Peyer's patch (tissue), 4 donors: ENCODE results near the gene BAAT. TPM values are rescaled to one million over a fixed set of nuclear protein-coding genes. Genes with fewer than 3 reads are reported as not detected.

ENCODE experiments used
- DNase-seq, 3 donors: peaks; one replicate each; pipeline ENCODE4 v3.0.0-alpha.2; 2017 to 2019
- H3K27ac ChIP-seq, 4 donors: fragments of 200-600 bp; sonication (generic); one replicate each; pipeline ENCODE4 v1.5.1; 2016 to 2019
- H3K27me3 ChIP-seq, 2 donors: fragments of 200-600 bp; sonication (generic); one replicate each; pipeline ENCODE4 v1.5.1; 2019
- H3K36me3 ChIP-seq, 3 donors: fragments of 200-600 bp; sonication (generic); one replicate each; pipeline ENCODE4 v1.5.1; 2016 to 2019
- H3K4me1 ChIP-seq, 4 donors: fragments of 200-600 bp; sonication (generic); one replicate each; pipeline ENCODE4 v1.5.1; 2016 to 2019
- H3K4me3 ChIP-seq, 4 donors: fragments of 200-600 bp; sonication (generic); 1 replicate in 3 of 4; 2 replicates in 1 of 4; pipeline ENCODE4 v1.5.1; 2016 to 2019; ENCODE audit warnings: mild to moderate bottlenecking in 1 of 4
- H3K9me3 ChIP-seq, 4 donors: fragments of 200-600 bp; sonication (generic); one replicate each; pipeline ENCODE4 v1.5.1; 2016 to 2019; ENCODE audit warnings: mild to moderate bottlenecking in 1 of 4
- CTCF ChIP-seq, 6 experiments: fragments of 450-650 bp in 4 of 6; fragments of 200-600 bp in 2 of 6; sonication (generic) in 1 of 6; IDR thresholded peaks; one replicate each; pipeline ENCODE4 v1.5.1; 2017 to 2019; ENCODE audit warnings: antibody characterized with exemption in 6 of 6, mild to moderate bottlenecking in 3 of 6, moderate library complexity in 1 of 6
- POLR2A ChIP-seq, 2 donors: fragments of 450-650 bp; IDR thresholded peaks; one replicate each; pipeline ENCODE4 v1.5.1; 2017; ENCODE audit warnings: antibody characterized with exemption in 2 of 2, mild to moderate bottlenecking in 2 of 2, moderate library complexity in 2 of 2
- small RNA-seq, 2 donors: library from RNA; depleted of rRNA; stranded (forward); fragments of <200 nt; gene quantifications; one replicate each; pipeline ENCODE3, GENCODE V24; 2016
- total RNA-seq, 4 donors: library from RNA; depleted of rRNA; stranded (reverse); fragments of >200 nt; gene quantifications; one replicate each; pipeline ENCODE4 v1.1.0, GENCODE V29; 2016

Gene BAAT
- total RNA-seq, 4 donors from 2014 or later: 1.2 TPM; not detected in 3

GRCh38 chr9:101312661-101313060 lies 72.1 kb downstream of the BAAT start:
- Histone ChIP-seq H3K36me3 (no peaks in the 10 kb centered on the region), H3K9me3 (no peaks in the 10 kb centered on the region), H3K4me3 (no peak overlapping the region), H3K27me3 (no peaks in the 10 kb centered on the region), H3K27ac (no peak overlapping the region), H3K4me1 (no peaks in the 10 kb centered on the region)
- TF ChIP-seq CTCF (IDR thresholded peaks at IDR 0.05): no peak
- no peak for DNase-seq

DNA sequence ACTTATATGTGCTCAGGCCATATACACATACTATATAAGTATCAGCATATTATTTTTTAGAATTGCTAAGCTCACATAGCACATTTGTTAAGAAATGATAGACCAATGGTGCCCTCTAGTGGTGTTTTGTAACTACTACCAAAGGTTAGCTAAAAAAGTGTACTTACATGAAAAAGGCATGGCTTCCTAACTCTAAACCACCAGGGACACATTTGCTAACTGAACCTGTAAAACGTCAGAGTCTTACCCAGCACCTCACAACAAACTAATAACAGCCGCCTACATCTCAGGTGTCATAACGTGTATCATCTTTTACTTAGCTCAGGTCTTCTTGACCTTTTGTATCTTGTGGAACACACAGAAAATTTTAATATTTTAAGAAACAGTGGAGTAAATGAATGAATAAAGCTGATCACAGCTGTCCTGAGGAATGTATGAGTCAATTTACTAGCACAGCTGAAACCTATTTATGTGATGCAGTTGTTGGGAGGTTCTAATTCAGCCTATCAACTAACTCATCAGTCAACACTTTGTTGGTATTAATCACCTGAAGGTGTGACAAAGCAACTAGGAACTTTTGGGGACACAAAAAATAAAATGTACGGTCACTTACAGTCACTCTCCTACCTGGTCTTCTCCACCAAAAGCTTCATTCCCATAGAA lies 72.9 kb downstream of the BAAT start:
- no peaks in the 10 kb centered on the region for H3K9me3 ChIP-seq
- H3K27me3 ChIP-seq: no peaks in the 10 kb centered on the region
- no peak for DNase-seq
- TF ChIP-seq CTCF (IDR thresholded peaks at IDR 0.05) (peak in 5 of 6 experiments; percentile 49 to 84 (median 75)), POLR2A (IDR thresholded peaks at IDR 0.05) (no peak)
- no peak overlapping the region for H3K27ac ChIP-seq
- no peaks in the 10 kb centered on the region for H3K36me3 ChIP-seq
- H3K4me3 ChIP-seq: no peak overlapping the region
- no peaks in the 10 kb centered on the region for H3K4me1 ChIP-seq

DNA sequence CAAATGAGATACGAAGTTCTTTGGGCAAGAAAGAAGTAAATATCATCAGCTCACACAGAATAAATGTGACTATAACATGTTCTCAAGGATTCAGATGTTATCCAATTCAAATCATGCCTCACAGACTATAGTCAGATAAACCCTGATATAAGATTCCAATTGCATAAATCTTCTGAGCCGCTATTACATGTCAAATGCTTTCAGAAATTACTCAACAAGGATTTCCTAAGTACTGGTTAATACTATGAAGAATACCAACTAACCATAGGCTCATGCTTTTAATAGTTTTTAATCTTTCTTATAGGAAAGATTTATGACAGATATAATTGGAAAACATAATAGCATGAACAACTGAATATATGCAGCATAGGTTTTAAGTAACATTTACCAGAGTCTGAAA lies 73.6 kb downstream of the BAAT start:
- Histone ChIP-seq H3K27ac (no peak overlapping the region), H3K4me3 (no peak overlapping the region), H3K9me3 (no peaks in the 10 kb centered on the region), H3K4me1 (no peaks in the 10 kb centered on the region), H3K27me3 (no peaks in the 10 kb centered on the region), H3K36me3 (no peaks in the 10 kb centered on the region)
- TF ChIP-seq POLR2A (IDR thresholded peaks at IDR 0.05) (no peak), CTCF (IDR thresholded peaks at IDR 0.05) (no peak)
- DNase-seq: no peak

Small RNAs within 50 kb of the gene (small RNA-seq; reads per million reads assigned to genes)
- 0 reads per million in 2 donors for gene RF00322

Other genes with a start within 250 kb of the BAAT start
- gene MRPL50, start 13.6 kb upstream of the BAAT start, total RNA-seq: 10 to 100 TPM in 1 of 4 donors, 1 to 10 TPM in 3; 5.3 to 10.7 (median 8.9) TPM
- 10 to 100 TPM; 22.8 to 33.0 (median 25.7) TPM for gene ZNF189, start 13.8 kb upstream of the BAAT start, total RNA-seq
- over 10,000 TPM in 2 of 4 donors, 1,000 to 10,000 TPM in 1, 100 to 1,000 TPM in 1; 852 to 11,538 (median 10,067) TPM for gene ALDOB, start 50.8 kb upstream of the BAAT start, total RNA-seq
- gene RNF20, start 148.8 kb upstream of the BAAT start, total RNA-seq: 10 to 100 TPM; 14.1 to 35.5 (median 16.1) TPM
- not detected for gene PPP3R2, start 210.0 kb upstream of the BAAT start, total RNA-seq